A549 treated with GW870086 at 1 μM for 4 hours (cell line): ENCODE measurements around the gene VPS18. TPM values are rescaled to one million over a fixed set of nuclear protein-coding genes. Genes with fewer than 3 reads are reported as not detected.

ENCODE experiments used
- total RNA-seq: library from RNA; stranded (reverse); fragments of 200-300 nt; extraction: Qiagen RNA extraction; gene quantifications from 5 replicates; pipeline ENCODE4 v1.2.3, GENCODE V29; 2022; ENCODE audit warnings: low read depth

VPS18 gene, protein sequence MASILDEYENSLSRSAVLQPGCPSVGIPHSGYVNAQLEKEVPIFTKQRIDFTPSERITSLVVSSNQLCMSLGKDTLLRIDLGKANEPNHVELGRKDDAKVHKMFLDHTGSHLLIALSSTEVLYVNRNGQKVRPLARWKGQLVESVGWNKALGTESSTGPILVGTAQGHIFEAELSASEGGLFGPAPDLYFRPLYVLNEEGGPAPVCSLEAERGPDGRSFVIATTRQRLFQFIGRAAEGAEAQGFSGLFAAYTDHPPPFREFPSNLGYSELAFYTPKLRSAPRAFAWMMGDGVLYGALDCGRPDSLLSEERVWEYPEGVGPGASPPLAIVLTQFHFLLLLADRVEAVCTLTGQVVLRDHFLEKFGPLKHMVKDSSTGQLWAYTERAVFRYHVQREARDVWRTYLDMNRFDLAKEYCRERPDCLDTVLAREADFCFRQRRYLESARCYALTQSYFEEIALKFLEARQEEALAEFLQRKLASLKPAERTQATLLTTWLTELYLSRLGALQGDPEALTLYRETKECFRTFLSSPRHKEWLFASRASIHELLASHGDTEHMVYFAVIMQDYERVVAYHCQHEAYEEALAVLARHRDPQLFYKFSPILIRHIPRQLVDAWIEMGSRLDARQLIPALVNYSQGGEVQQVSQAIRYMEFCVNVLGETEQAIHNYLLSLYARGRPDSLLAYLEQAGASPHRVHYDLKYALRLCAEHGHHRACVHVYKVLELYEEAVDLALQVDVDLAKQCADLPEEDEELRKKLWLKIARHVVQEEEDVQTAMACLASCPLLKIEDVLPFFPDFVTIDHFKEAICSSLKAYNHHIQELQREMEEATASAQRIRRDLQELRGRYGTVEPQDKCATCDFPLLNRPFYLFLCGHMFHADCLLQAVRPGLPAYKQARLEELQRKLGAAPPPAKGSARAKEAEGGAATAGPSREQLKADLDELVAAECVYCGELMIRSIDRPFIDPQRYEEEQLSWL
- total RNA-seq = 20.3 to 25.2 TPM (median 25.0 TPM) in 5 replicates

DNA sequence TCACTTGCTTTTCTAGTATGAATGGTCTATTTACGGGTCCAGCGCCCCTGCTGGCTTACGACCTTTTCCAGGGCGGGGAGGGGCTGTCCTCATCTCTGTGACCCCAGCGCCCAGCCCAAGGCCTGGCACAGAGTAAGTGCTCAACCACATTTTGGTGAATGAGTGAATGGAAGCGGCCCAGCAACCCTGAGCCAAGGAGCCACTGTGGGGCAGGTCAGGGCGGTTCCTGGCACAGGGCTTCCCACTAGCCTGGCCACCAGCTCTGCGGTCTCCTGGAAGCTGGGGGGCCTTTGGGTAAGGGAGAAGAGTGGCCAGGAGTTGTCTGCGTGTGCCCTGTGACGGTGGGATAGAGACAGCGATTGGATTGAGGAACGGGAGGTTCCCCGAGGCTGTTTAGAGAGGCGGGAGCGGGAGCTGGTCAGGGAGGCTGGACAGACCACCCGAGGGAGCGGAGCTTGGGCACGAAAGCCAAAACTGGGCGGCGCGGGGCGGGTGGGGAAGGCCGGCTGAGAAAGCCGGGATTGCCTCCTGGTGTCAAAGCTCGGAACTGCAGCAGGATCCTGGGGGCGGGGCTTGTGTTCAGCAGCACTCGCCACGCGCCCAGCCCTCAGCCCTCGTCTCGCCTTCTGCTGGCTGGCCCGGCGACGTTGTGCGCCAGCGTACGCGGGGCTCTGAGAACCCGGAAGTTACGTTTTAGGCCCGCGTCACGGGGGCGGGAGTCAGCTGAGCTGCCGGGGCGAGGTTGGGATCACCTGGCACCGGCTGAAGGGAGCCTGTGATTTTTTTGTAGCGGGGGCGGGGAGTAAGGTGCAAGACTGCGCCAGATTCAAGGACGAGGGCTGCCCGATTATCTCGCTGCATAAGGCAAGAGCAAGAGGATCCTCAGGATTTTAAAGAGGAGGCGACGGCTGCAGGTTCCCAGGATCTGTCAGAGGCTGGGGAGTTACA is at the start of gene VPS18:
Gene VPS18 (plus strand): TSS at position 718 of the 948 bp plus-strand sequence. CDS start 319 bp downstream, outside the sequence.

DNA sequence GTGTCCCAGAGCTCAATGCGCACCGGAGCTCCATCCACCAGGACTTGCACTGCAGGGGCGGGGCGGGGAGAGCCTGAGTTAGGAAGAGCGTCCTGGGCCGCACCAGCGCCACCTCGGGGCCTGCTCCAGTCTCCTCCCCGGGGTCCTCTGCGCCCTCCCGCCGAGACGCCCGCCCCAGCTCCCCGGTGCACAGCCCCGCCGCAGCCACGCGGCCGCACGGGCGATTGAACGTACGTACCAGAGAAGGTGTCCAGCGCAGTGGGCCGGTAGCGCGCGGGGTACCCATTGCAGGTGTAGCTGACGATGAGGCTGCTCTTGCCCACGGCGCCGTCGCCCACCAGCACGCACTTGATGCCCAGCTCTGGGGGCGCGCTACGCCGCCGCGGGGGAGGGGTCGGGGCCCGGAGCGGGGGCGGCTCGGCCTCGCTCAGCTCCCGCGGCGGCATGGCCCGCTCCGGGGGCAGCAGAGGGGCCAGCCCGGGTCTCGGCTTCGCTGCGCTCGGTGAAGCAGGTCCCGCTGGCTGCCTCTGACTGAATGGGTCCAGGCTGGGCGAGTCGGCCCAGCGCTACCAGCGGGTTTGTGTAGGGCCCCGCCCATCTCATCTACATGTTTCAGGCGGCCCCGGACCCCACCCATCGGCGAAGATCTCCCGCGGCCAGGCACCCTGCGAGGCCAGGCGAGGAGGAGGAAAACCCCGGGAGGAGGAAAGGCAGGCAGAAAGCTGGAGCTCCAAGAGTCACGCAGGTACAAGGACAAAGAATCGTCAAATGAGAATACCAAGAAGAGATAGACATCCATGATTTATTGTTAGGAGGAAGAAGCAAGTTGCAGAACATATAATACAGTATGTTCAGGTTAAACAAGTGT is 20.3 kb upstream of the VPS18 start, which contains the start of gene RHOV:
Gene RHOV (minus strand): TSS at position 541 of the 868 bp plus-strand sequence. CDS start 95 bp downstream, at position 446.

DNA sequence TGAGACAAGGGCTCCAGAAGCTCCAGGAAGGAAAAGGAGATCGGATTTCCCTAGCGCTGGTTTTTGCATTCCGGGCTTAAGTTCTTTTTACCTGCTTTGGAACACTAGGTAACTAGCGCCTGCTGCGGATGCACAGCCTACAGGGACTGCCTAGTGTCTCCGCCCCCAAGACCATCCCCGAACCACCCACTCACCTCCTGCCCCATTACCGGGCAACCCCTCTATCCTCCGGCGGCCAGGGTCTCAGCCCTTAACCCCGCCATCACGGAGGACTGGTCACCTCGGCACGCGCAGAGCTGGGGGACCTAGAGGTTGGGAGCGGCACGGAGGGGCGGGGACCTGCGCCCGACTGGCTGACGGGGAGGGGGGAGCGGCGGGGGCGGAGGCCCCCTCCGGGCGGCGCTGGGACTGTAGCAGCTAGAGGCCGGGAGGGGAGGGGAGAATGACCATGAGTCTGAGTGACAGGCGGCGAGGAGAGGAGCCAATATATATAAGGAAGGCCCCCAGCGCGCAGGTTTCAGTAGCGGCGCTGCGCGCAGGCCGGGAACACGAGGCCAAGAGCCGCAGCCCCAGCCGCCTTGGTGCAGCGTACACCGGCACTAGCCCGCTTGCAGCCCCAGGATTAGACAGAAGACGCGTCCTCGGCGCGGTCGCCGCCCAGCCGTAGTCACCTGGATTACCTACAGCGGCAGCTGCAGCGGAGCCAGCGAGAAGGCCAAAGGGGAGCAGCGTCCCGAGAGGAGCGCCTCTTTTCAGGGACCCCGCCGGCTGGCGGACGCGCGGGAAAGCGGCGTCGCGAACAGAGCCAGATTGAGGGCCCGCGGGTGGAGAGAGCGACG is 34.8 kb downstream of the VPS18 start, which contains the start of gene DLL4:
Gene DLL4 (plus strand): TSS at position 520 of the 839 bp plus-strand sequence. CDS start 329 bp downstream, outside the sequence.

DNA sequence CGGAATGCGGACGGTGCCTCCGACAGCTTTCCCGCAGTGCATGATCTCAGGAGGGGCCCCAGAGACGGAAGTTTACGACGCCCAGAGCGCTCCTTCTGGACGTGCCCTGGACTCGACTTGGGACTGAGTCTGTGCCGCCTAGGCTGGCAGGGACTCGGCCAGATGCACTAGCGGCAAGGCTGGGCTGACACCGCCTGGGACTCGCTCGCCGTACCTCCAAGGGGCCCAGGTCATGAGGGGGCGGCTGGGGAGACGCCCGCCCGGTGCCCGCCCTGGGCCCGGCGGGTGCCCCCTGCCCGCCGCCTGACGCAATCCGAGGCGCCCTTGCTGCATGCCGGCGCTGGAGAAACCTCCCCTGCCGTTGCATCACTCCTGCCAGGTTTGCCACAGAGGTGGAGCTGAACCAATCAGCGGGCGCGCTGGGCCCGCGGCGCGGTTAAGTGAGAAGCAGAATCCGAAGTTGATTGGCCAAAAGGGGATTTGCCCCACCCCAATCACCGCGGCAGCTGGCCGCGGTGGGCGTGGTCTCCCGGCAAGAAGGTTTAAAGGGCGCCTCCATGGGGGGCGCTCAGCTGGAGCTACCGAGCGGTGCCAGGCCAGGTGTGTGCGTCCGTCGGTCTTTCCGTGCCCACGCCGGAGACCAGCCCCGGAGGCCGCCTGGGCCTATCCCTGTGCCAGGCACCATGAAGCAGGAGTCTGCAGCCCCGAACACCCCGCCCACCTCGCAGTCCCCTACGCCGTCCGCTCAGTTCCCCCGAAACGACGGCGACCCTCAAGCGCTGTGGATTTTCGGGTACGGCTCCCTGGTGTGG is 58.9 kb downstream of the VPS18 start, which contains the start of gene CHAC1:
Gene CHAC1 (plus strand): TSS at position 571 of the 812 bp plus-strand sequence. CDS start 113 bp downstream, at position 684.

Other genes with a start within 250 kb of the VPS18 start
- 17.1 to 23.6 TPM (median 18.8 TPM) in 5 replicates for gene RAD51, start 199.3 kb upstream of the VPS18 start, total RNA-seq
- gene RMDN3, start 139.2 kb upstream of the VPS18 start, total RNA-seq = 21.5 to 23.7 TPM (median 23.1 TPM) in 5 replicates
- 7.1 to 9.0 TPM (median 7.4 TPM) in 5 replicates for gene GCHFR, start 130.4 kb upstream of the VPS18 start, total RNA-seq
- gene C15orf62, start 124.5 kb upstream of the VPS18 start, total RNA-seq = 0.07 to 0.09 TPM in 2 of 5 replicates, not detected in the others
- gene ZFYVE19, start 87.4 kb upstream of the VPS18 start, total RNA-seq = 15.2 to 18.6 TPM (median 17.4 TPM) in 5 replicates
- 17.1 to 26.9 TPM (median 24.7 TPM) in 5 replicates for gene DNAJC17, start 87.0 kb upstream of the VPS18 start, total RNA-seq
- 0.24 to 0.41 TPM in 2 of 5 replicates, not detected in the others for gene PPP1R14D, start 65.7 kb upstream of the VPS18 start, total RNA-seq
- 0.67 to 1.4 TPM (median 0.78 TPM) in 5 replicates for gene SPINT1, start 50.4 kb upstream of the VPS18 start, total RNA-seq
- gene RHOV, start 20.2 kb upstream of the VPS18 start, total RNA-seq = 5.5 to 7.3 TPM (median 7.1 TPM) in 5 replicates
- 1.1 to 2.0 TPM (median 1.2 TPM) in 5 replicates for gene DLL4, start 34.9 kb downstream of the VPS18 start, total RNA-seq
- gene CHAC1, start 59.0 kb downstream of the VPS18 start, total RNA-seq = 4.9 to 10.0 TPM (median 6.1 TPM) in 5 replicates
- gene INO80, start 221.8 kb downstream of the VPS18 start, total RNA-seq = 12.3 to 14.9 TPM (median 12.5 TPM) in 5 replicates